H1 (cell line): ENCODE measurements around the gene MFAP4. TPM values are rescaled to one million over a fixed set of nuclear protein-coding genes. Genes with fewer than 3 reads are reported as not detected.

Experiments used
- CTCF ChIA-PET: fragments of 300-600 bp; sonication (Branson Sonifier 250); formaldehyde crosslinking; loops from one replicate; lab custom pipeline; 2021; ENCODE audit not compliant: partially characterized antibody; lab: Charles Lee
- POLR2A ChIA-PET: fragments of 300-600 bp; sonication (Branson Sonifier 250); formaldehyde crosslinking; loops from one replicate; lab custom pipeline; 2021; ENCODE audit warnings: inconsistent platforms; ENCODE audit not compliant: partially characterized antibody; lab: Charles Lee
- DNase-seq, 2 experiments: peaks; one replicate each; pipeline versions ENCODE4 v3.0.0 to v3.0.0-alpha.2; 2010 to 2022; ENCODE audit warnings: low spot score in 2 of 2, low read depth in 1 of 2, mixed read lengths in 1 of 2
- FAIRE-seq: peaks from 2 replicates; lab custom pipeline; 2011; peaks lifted over from hg19 to GRCh38; lab: Jason Lieb, UNC
- H2AFZ ChIP-seq: 2 replicates; pipeline ENCODE4 v1.8.1; 2012; ENCODE audit warnings: low read length, inconsistent platforms
- H2AK5ac ChIP-seq: 2 replicates; pipeline ENCODE4 v1.6.1; 2013; ENCODE audit warnings: low read depth, low read length
- H2BK120ac ChIP-seq: replicated peaks from 2 replicates; pipeline ENCODE3; 2013; ENCODE audit warnings: low read depth, low read length, inconsistent platforms
- H2BK12ac ChIP-seq: 2 replicates; pipeline ENCODE4 v1.6.1; 2013; ENCODE audit warnings: low read depth, low read length
- H2BK15ac ChIP-seq: 2 replicates; pipeline ENCODE4 v1.6.1; 2013; ENCODE audit warnings: low read length
- H2BK20ac ChIP-seq: 2 replicates; pipeline ENCODE4 v1.6.1; 2013; ENCODE audit warnings: low read length
- H2BK5ac ChIP-seq: 2 replicates; pipeline ENCODE4 v1.6.1; 2013; ENCODE audit warnings: low read depth, low read length
- H3K14ac ChIP-seq: 2 replicates; pipeline ENCODE4 v1.6.1; 2013; ENCODE audit warnings: inconsistent platforms; ENCODE audit not compliant: insufficient read length
- H3K18ac ChIP-seq: 2 replicates; pipeline ENCODE4 v1.6.1; 2013; ENCODE audit warnings: low read length; ENCODE audit errors: extremely low read depth
- H3K23ac ChIP-seq: 2 replicates; pipeline ENCODE4 v1.6.1; 2013; ENCODE audit warnings: inconsistent platforms; ENCODE audit not compliant: insufficient read length
- H3K23me2 ChIP-seq: 2 replicates; pipeline ENCODE4 v1.6.1; 2013; ENCODE audit warnings: low read depth, low read length
- H3K27ac ChIP-seq: 2 replicates; pipeline ENCODE4 v1.6.1; 2011; ENCODE audit warnings: low read depth, low read length, inconsistent platforms
- H3K27me3 ChIP-seq, 4 experiments: replicated peaks in 1 of 4; 1 replicate in 1 of 4; 2 replicates in 3 of 4; pipeline versions ENCODE4 v1.6.1 to v1.8.1; 2011 to 2013; ENCODE audit warnings: low read length in 3 of 4, mild to moderate bottlenecking in 3 of 4, inconsistent platforms in 2 of 4, mixed read lengths in 2 of 4, moderate library complexity in 1 of 4; ENCODE audit not compliant: control insufficient read depth in 3 of 4, insufficient read depth in 3 of 4; ENCODE audit errors: extremely low read depth in 1 of 4
- H3K36me3 ChIP-seq, 4 experiments: 2 replicates each; pipeline versions ENCODE4 v1.6.1 to v1.8.1; 2011 to 2013; ENCODE audit warnings: mild to moderate bottlenecking in 4 of 4, low read length in 3 of 4, moderate library complexity in 2 of 4, control low read depth in 1 of 4, inconsistent platforms in 1 of 4; ENCODE audit not compliant: insufficient read depth in 4 of 4, control insufficient read depth in 2 of 4
- H3K4ac ChIP-seq: replicated peaks from 2 replicates; pipeline ENCODE3; 2013; ENCODE audit warnings: low read length, low read depth, mixed read lengths, inconsistent platforms; ENCODE audit not compliant: insufficient read length
- H3K4me1 ChIP-seq, 4 experiments: replicated peaks in 1 of 4; 1 replicate in 1 of 4; 2 replicates in 3 of 4; pipeline versions ENCODE4 v1.6.1 to v1.8.1; 2011 to 2013; ENCODE audit warnings: low read length in 3 of 4, inconsistent platforms in 2 of 4, mixed read lengths in 1 of 4; ENCODE audit not compliant: insufficient read depth in 4 of 4, control insufficient read depth in 3 of 4
- H3K4me2 ChIP-seq, 2 experiments: 2 replicates each; pipeline versions ENCODE4 v1.6.1 to v1.8.1; 2011 to 2013; ENCODE audit warnings: low read depth in 2 of 2, low read length in 2 of 2, control low read depth in 1 of 2, inconsistent platforms in 1 of 2, mild to moderate bottlenecking in 1 of 2; ENCODE audit not compliant: insufficient read depth in 1 of 2
- H3K4me3 ChIP-seq, 4 experiments: fragments of 200-600, 300-600 bp in 1 of 4; sonication (generic), shearing (Covaris generic), sonication (Bioruptor Twin) in 1 of 4; 2 replicates each; pipeline versions ENCODE4 v1.5.1 to v1.8.1; 2011 to 2016; ENCODE audit warnings: low read length in 4 of 4, low read depth in 3 of 4, control low read depth in 2 of 4, inconsistent platforms in 2 of 4, mild to moderate bottlenecking in 2 of 4, mixed read lengths in 1 of 4, moderate library complexity in 1 of 4; ENCODE audit not compliant: insufficient read depth in 2 of 4; ENCODE audit errors: extremely low read depth in 1 of 4
- H3K56ac ChIP-seq: replicated peaks from 2 replicates; pipeline ENCODE3; 2013; ENCODE audit warnings: low read depth, mild to moderate bottlenecking, mixed read lengths, low read length, inconsistent platforms; ENCODE audit not compliant: insufficient read length
- H3K79me1 ChIP-seq: 2 replicates; pipeline ENCODE4 v1.6.1; 2013; ENCODE audit warnings: low read depth, low read length, control low read depth
- H3K79me2 ChIP-seq, 2 experiments: 2 replicates each; pipeline versions ENCODE4 v1.6.1 to v1.8.1; 2012 to 2013; ENCODE audit warnings: low read length in 2 of 2, mild to moderate bottlenecking in 2 of 2, inconsistent platforms in 1 of 2; ENCODE audit not compliant: insufficient read depth in 2 of 2, control insufficient read depth in 1 of 2
- H3K9ac ChIP-seq, 4 experiments: replicated peaks in 1 of 4; 1 replicate in 1 of 4; 2 replicates in 3 of 4; pipeline versions ENCODE4 v1.6.1 to v1.8.1; 2011 to 2013; ENCODE audit warnings: low read depth in 3 of 4, low read length in 3 of 4, control low read depth in 2 of 4, mild to moderate bottlenecking in 2 of 4, moderate library complexity in 2 of 4, inconsistent platforms in 1 of 4; ENCODE audit errors: extremely low read depth in 1 of 4
- H3K9me3 ChIP-seq, 2 experiments: 2 replicates each; pipeline versions ENCODE4 v1.6.1 to v1.8.1; 2012 to 2013; ENCODE audit warnings: mild to moderate bottlenecking in 2 of 2, moderate library complexity in 2 of 2, control low read depth in 1 of 2, inconsistent platforms in 1 of 2, low read depth in 1 of 2, low read length in 1 of 2, mixed read lengths in 1 of 2; ENCODE audit not compliant: insufficient read depth in 2 of 2
- H4K20me1 ChIP-seq, 2 experiments: replicated peaks in 1 of 2; 2 replicates each; pipeline versions ENCODE3 to v1.8.1; 2011 to 2013; ENCODE audit warnings: inconsistent platforms in 2 of 2, low read length in 2 of 2, mild to moderate bottlenecking in 1 of 2; ENCODE audit not compliant: insufficient read depth in 2 of 2, control insufficient read depth in 1 of 2
- H4K5ac ChIP-seq: 2 replicates; pipeline ENCODE4 v1.6.1; 2013; ENCODE audit warnings: low read length, low read depth, mixed read lengths, inconsistent platforms; ENCODE audit not compliant: insufficient read length
- H4K8ac ChIP-seq: 2 replicates; pipeline ENCODE4 v1.8.0; 2013; ENCODE audit warnings: mild to moderate bottlenecking, moderate library complexity, low read length, inconsistent platforms; ENCODE audit not compliant: insufficient read depth; ENCODE audit errors: extremely low read depth
- H4K91ac ChIP-seq: replicated peaks from 2 replicates; pipeline ENCODE3; 2013; ENCODE audit warnings: low read length, mixed read lengths, inconsistent platforms; ENCODE audit not compliant: insufficient read length
- ATF3 ChIP-seq: IDR thresholded peaks from 2 replicates; pipeline ENCODE4 v1.6.1; 2011; ENCODE audit warnings: low read depth, mild to moderate bottlenecking, low read length; ENCODE audit not compliant: insufficient read depth
- MAX ChIP-seq: IDR thresholded peaks from 2 replicates; pipeline ENCODE4 v1.6.1; 2012; ENCODE audit warnings: inconsistent platforms
- RBBP5 ChIP-seq: IDR thresholded peaks from 2 replicates; pipeline ENCODE4 v1.7.1; 2012; ENCODE audit warnings: low read depth, mild to moderate bottlenecking, inconsistent platforms, low read length, moderate library complexity, borderline replicate concordance
- WGBS, 2 experiments: shearing (Covaris generic) in 1 of 2; methylation state at CpG; one replicate each; pipeline versions ENCODE4 v1.1.6 to v1.1.7; 2013 to 2015; ENCODE audit warnings: low lambda C conversion rate in 2 of 2, mixed read lengths in 2 of 2, inconsistent platforms in 1 of 2, low coverage in 1 of 2, missing lambda C conversion rate in 1 of 2; ENCODE audit not compliant: insufficient replicate concordance in 2 of 2, insufficient coverage in 1 of 2, insufficient read length in 1 of 2; ENCODE audit errors: extremely low coverage in 1 of 2, missing lambda C conversion rate in 1 of 2; 5-methylcytosine and 5-hydroxymethylcytosine counted together
- polyA plus RNA-seq, 7 experiments: library from polyadenylated mRNA; depleted of rRNA in 3 of 7; stranded (reverse) in 5 of 7; unstranded in 2 of 7; fragments of >200 nt in 5 of 7; fragments of 200-250 nt in 2 of 7; gene quantifications; 1 replicate in 5 of 7; 2 replicates in 1 of 7; 4 replicates in 1 of 7; pipeline versions ENCODE4 v1.2.1 to v1.2.3, GENCODE V29; 2011 to 2013; ENCODE audit warnings: missing spikeins in 2 of 7, mixed read lengths in 2 of 7
- total RNA-seq: library from RNA; stranded (reverse); fragmentation: NEBNext Ultra II Directional; extraction: Animal tissue kit (Norgen Biotek cat#: 25700); gene quantifications from 2 replicates; pipeline ENCODE4 v1.2.1, GENCODE V29; 2021

MFAP4 gene
- total and polyA plus RNA-seq, 2 of the 8 experiments (the other 6 are each of a cell fraction or from before 2014, with no cell fraction given), result 3.1 to 3.6 TPM

GRCh38 chr17:19431691-19432090 lies 44.7 kb upstream of the MFAP4 start:
- no peaks in the 10 kb centered on the region for H3K79me2 ChIP-seq
- H2BK12ac ChIP-seq, result peak overlapping the region; percentile 50; the same call in 1 of the 2 replicates
- H3K18ac ChIP-seq, result peak overlapping the region; percentile 34; the same call in 1 of the 2 replicates
- 0 out of 2 replicates have a peak overlapping the region, but pooled peaks have one; percentile 11 for H2AK5ac ChIP-seq
- no peak overlapping the region for H3K9ac ChIP-seq
- H3K27me3 ChIP-seq, result no peaks in the 10 kb centered on the region
- H3K27ac ChIP-seq, result no peak overlapping the region
- H4K8ac ChIP-seq, result no peak overlapping the region
- no peaks in the 10 kb centered on the region for H4K20me1 ChIP-seq
- H3K23ac ChIP-seq, result no peak overlapping the region
- no peak overlapping the region for H3K14ac ChIP-seq
- H2BK20ac ChIP-seq, result peak overlapping the region; percentile 83
- CTCF ChIA-PET, result interaction anchor here (0.8 to 1.6 kb wide), 2 partner anchors 10 to 16 kb away, joined by 3 to 5 read pairs; no protein-coding TSS in a partner anchor
- no peak overlapping the region for H2AFZ ChIP-seq
- 0 out of 2 replicates have a peak overlapping the region, but pooled peaks have one; percentile 36 for H2BK15ac ChIP-seq
- no peak overlapping the region for H2BK120ac ChIP-seq
- no peaks in the 10 kb centered on the region for H3K79me1 ChIP-seq
- 92% methylated on average over 3 of the region's 3 CpGs; no CpG with 5 or more reads in 1 of the 2 experiments for WGBS, 2 experiments
- FAIRE-seq (no peak), DNase-seq (no peak)
- no peak overlapping the region for H2BK5ac ChIP-seq
- H3K4me2 ChIP-seq, result no peak overlapping the region
- no peak overlapping the region for H3K4ac ChIP-seq
- H3K4me1 ChIP-seq, result peaks cover 5 to 16% (median 10%) of the 10 kb centered on the region in 4 experiments
- no peak overlapping the region for H3K4me3 ChIP-seq
- no peak overlapping the region for H4K5ac ChIP-seq
- POLR2A ChIA-PET, result interaction anchor here (0.6 to 1.5 kb wide), 2 partner anchors 11 to 17 kb away, joined by 3 read pairs; no protein-coding TSS in a partner anchor
- no peaks in the 10 kb centered on the region for H3K9me3 ChIP-seq
- H3K23me2 ChIP-seq, result peaks cover 2% of the 10 kb centered on the region; the same call in 1 of the 2 replicates
- H3K36me3 ChIP-seq, result no peaks in the 10 kb centered on the region
- H3K56ac ChIP-seq, result no peak overlapping the region
- H4K91ac ChIP-seq, result no peak overlapping the region
- TF ChIP-seq RBBP5 (no peak), MAX (no peak), ATF3 (no peak)
